ENCODE data around the gene RAB23.

DNA sequence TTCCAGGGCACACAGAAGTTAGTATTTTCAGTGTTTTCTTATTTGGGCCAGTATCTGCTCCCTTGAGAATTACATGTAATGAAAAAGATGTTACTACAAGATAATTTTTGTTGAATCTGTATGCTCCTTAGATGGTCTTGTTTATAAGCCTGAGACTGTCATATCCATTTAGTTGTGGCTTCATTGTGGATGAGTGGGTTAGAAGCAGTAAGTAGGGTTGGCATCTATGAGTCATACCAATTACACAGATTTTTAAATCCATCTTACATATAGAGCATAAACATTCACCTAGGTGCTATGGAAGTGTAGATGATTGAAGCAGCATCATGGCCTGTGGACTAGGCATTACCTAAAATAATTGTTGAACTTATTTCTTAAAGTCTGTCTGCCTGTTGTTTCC, 63.4 kb downstream of the RAB23 start:
- TF ChIP-seq, protein P1, sequence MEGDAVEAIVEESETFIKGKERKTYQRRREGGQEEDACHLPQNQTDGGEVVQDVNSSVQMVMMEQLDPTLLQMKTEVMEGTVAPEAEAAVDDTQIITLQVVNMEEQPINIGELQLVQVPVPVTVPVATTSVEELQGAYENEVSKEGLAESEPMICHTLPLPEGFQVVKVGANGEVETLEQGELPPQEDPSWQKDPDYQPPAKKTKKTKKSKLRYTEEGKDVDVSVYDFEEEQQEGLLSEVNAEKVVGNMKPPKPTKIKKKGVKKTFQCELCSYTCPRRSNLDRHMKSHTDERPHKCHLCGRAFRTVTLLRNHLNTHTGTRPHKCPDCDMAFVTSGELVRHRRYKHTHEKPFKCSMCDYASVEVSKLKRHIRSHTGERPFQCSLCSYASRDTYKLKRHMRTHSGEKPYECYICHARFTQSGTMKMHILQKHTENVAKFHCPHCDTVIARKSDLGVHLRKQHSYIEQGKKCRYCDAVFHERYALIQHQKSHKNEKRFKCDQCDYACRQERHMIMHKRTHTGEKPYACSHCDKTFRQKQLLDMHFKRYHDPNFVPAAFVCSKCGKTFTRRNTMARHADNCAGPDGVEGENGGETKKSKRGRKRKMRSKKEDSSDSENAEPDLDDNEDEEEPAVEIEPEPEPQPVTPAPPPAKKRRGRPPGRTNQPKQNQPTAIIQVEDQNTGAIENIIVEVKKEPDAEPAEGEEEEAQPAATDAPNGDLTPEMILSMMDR (conservative IDR thresholded peaks at IDR 0.05; ENCODE audit: low read length): no peak
- TF ChIP-seq EZH2phosphoT487 (IDR thresholded peaks at IDR 0.05; ENCODE audit: borderline replicate concordance): no peak

All from Loucy (cell line).